OCI-LY1 (cell line): ENCODE results near the gene ARHGEF17.

Experiments
- H2AFZ ChIP-seq: fragments of 200-600 bp; sonication (generic), shearing (Covaris generic); 2 replicates; pipeline ENCODE4 v1.6.0; 2014; ENCODE audit warnings: antibody characterized with exemption, mild to moderate bottlenecking, low read length
- H3F3A ChIP-seq: fragments of 200-600 bp; sonication (generic), shearing (Covaris generic); 2 replicates; pipeline ENCODE4 v1.6.0; 2014; ENCODE audit warnings: mild to moderate bottlenecking, antibody characterized with exemption, low read length, moderate library complexity; ENCODE audit not compliant: insufficient read depth
- H3K27ac ChIP-seq: fragments of 200-600 bp; sonication (generic); 2 replicates; pipeline ENCODE4 v1.5.1; 2014; ENCODE audit warnings: low read length, mixed run types, mild to moderate bottlenecking, low read depth; ENCODE audit not compliant: poor library complexity, severe bottlenecking
- H3K27me3 ChIP-seq: fragments of 200-600 bp; sonication (generic); 2 replicates; pipeline ENCODE4 v1.6.0; 2014; ENCODE audit warnings: antibody characterized with exemption, mild to moderate bottlenecking, low read length, moderate library complexity; ENCODE audit not compliant: insufficient read depth
- H3K36me3 ChIP-seq: fragments of 200-600 bp; sonication (generic); 2 replicates; pipeline ENCODE4 v1.6.1; 2014; ENCODE audit warnings: mild to moderate bottlenecking, antibody characterized with exemption, low read length, moderate library complexity, mixed read lengths; ENCODE audit not compliant: insufficient read depth
- H3K4me1 ChIP-seq: fragments of 200-600 bp; sonication (generic); 2 replicates; pipeline ENCODE4 v1.5.1; 2014; ENCODE audit warnings: mild to moderate bottlenecking, low read length, moderate library complexity; ENCODE audit not compliant: insufficient read depth, severe bottlenecking
- H3K4me2 ChIP-seq: fragments of 200-600 bp; sonication (generic), shearing (Covaris generic); 2 replicates; pipeline ENCODE4 v1.6.1; 2014; ENCODE audit warnings: low read length
- H3K4me3 ChIP-seq: fragments of 200-600 bp; sonication (generic); 2 replicates; pipeline ENCODE4 v1.5.1; 2014; ENCODE audit warnings: low read length, low read depth, mild to moderate bottlenecking, mixed read lengths; ENCODE audit not compliant: poor library complexity, severe bottlenecking
- H3K79me2 ChIP-seq: fragments of 200-600 bp; shearing (Covaris generic); 2 replicates; pipeline ENCODE4 v1.6.1; 2016; ENCODE audit warnings: mixed run types, low read length, mixed read lengths; ENCODE audit not compliant: insufficient read depth
- H3K9ac ChIP-seq: fragments of 200-600 bp; sonication (generic), shearing (Covaris generic); 2 replicates; pipeline ENCODE4 v1.6.1; 2014; ENCODE audit warnings: mild to moderate bottlenecking, low read length, mixed read lengths
- H3K9me2 ChIP-seq: fragments of 200-600 bp; sonication (generic), shearing (Covaris generic); 2 replicates; pipeline ENCODE4 v1.6.1; 2014; ENCODE audit warnings: low read depth, mild to moderate bottlenecking, low read length, mixed read lengths
- H3K9me3 ChIP-seq: fragments of 200-600 bp; shearing (Covaris generic); 2 replicates; pipeline ENCODE4 v1.6.1; 2014; ENCODE audit warnings: low read length, mixed read lengths
- H4K20me1 ChIP-seq: fragments of 200-600 bp; sonication (generic), shearing (Covaris generic); 2 replicates; pipeline ENCODE4 v1.6.0; 2016; ENCODE audit warnings: mild to moderate bottlenecking, low read length; ENCODE audit not compliant: insufficient read depth
- EZH2 ChIP-seq: fragments of 200-600 bp; sonication (generic), shearing (Covaris generic); IDR thresholded peaks from 2 replicates; pipeline ENCODE4 v1.8.0; 2017; ENCODE audit warnings: borderline replicate concordance, mixed run types, mild to moderate bottlenecking, antibody characterized with exemption, low read length, moderate library complexity, mixed read lengths
- TF ChIP-seq, protein P1 (sequence below): fragments of 200-600 bp; sonication (generic), shearing (Covaris generic); IDR thresholded peaks from 2 replicates; pipeline ENCODE4 v1.5.1; 2017; ENCODE audit warnings: mild to moderate bottlenecking, antibody characterized with exemption, low read length, moderate library complexity, mixed read lengths

Gene ARHGEF17

DNA sequence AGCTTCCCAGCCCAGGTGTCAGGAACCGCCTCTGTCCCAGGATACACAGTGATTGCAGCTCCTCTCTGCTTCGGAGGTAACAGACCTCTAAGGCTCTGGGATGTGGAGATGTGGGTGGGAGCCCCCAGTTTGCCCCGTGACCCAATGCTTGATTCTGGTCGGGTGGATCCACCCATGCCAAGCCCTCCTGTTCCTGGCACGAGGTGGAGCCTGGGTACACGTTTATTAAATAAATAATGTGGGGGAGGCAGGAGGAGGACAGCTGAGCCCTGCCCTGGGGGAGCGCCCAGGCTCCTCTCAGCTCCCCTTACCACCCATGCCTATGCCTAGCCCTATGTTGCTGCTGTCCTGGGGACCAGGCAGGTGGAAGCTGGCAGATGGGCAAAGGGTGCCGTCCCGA is 16.0 kb downstream of the ARHGEF17 start:
- Histone ChIP-seq H3F3A (no peaks in the 10 kb centered on the region), H3K9ac (no peak overlapping the region), H3K9me3 (no peaks in the 10 kb centered on the region), H3K27me3 (no peaks in the 10 kb centered on the region), H3K79me2 (no peaks in the 10 kb centered on the region), H3K9me2 (no peaks in the 10 kb centered on the region), H2AFZ (no peak overlapping the region), H3K4me2 (no peak overlapping the region), H4K20me1 (no peaks in the 10 kb centered on the region), H3K4me1 (no peaks in the 10 kb centered on the region), H3K4me3 (no peak overlapping the region), H3K36me3 (no peaks in the 10 kb centered on the region), H3K27ac (no peak overlapping the region)
- TF ChIP-seq, protein P1, sequence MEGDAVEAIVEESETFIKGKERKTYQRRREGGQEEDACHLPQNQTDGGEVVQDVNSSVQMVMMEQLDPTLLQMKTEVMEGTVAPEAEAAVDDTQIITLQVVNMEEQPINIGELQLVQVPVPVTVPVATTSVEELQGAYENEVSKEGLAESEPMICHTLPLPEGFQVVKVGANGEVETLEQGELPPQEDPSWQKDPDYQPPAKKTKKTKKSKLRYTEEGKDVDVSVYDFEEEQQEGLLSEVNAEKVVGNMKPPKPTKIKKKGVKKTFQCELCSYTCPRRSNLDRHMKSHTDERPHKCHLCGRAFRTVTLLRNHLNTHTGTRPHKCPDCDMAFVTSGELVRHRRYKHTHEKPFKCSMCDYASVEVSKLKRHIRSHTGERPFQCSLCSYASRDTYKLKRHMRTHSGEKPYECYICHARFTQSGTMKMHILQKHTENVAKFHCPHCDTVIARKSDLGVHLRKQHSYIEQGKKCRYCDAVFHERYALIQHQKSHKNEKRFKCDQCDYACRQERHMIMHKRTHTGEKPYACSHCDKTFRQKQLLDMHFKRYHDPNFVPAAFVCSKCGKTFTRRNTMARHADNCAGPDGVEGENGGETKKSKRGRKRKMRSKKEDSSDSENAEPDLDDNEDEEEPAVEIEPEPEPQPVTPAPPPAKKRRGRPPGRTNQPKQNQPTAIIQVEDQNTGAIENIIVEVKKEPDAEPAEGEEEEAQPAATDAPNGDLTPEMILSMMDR, result no peak
- TF ChIP-seq EZH2, result no peak

- Histone ChIP-seq H3K9me3 (no peaks in the 10 kb centered on the region), H3K4me1 (no peaks in the 10 kb centered on the region), H2AFZ (no peak overlapping the region), H3F3A (no peaks in the 10 kb centered on the region), H3K36me3 (no peaks in the 10 kb centered on the region), H4K20me1 (no peaks in the 10 kb centered on the region), H3K79me2 (no peaks in the 10 kb centered on the region), H3K4me3 (no peak overlapping the region), H3K9ac (no peak overlapping the region), H3K4me2 (no peak overlapping the region), H3K27ac (no peak overlapping the region), H3K27me3 (no peaks in the 10 kb centered on the region), H3K9me2 (no peaks in the 10 kb centered on the region)
- TF ChIP-seq, protein P1, result no peak
- TF ChIP-seq EZH2, result no peak
Measured at GRCh38 chr11:73324665-73325035, 16.6 kb downstream of the ARHGEF17 start.

- no peak for TF ChIP-seq EZH2
- TF ChIP-seq, protein P1, result no peak
- H3K27ac ChIP-seq, result no peak overlapping the region
Measured at GRCh38 chr11:73325036-73325981, 17.2 kb downstream of the ARHGEF17 start.

More at GRCh38 chr11:73325036-73325981, 17.2 kb downstream of the ARHGEF17 start:
- no peak overlapping the region for H3K4me3 ChIP-seq
- H3K9me2 ChIP-seq, result no peaks in the 10 kb centered on the region
- no peaks in the 10 kb centered on the region for H3K4me1 ChIP-seq
- no peaks in the 10 kb centered on the region for H4K20me1 ChIP-seq
- no peaks in the 10 kb centered on the region for H3K36me3 ChIP-seq
- H2AFZ ChIP-seq, result no peak overlapping the region
- no peaks in the 10 kb centered on the region for H3F3A ChIP-seq
- no peaks in the 10 kb centered on the region for H3K27me3 ChIP-seq
- no peaks in the 10 kb centered on the region for H3K9me3 ChIP-seq
- H3K9ac ChIP-seq, result no peak overlapping the region
- no peaks in the 10 kb centered on the region for H3K79me2 ChIP-seq
- no peak overlapping the region for H3K4me2 ChIP-seq
